ENCODE results near the gene NNMT.

Gene NNMT

DNA sequence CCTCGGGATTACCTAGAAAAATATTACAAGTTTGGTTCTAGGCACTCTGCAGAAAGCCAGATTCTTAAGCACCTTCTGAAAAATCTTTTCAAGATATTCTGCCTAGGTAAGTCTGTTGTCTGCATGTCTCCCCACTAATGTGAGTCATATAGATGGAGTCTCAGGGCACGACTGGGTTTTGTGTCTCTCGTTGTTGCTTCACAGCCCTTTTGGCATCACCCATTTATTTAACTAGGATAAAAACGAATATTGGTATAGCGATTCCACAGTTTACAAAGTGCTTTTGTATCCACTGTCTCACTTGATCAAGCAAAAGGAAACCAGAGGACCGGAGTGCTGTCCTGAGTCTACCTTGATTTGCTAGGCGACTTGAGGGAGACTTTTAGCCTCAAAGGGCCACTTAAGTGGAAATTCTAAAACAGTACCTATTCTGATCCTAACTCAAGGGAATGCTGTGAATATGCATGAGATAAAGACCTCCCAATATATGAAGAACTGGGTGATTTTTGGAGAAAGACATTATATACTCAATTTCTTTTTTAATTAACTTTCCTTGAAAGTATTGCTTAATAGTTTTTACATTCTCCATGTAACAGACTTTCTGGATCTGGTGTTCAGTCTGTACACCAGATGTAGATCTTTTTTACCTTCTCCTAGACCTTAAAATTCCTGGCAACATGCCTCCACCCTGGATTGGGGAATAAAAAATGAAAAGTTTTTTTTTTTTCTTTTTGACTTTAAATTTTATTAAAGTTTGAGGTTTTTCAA lies 590 bp downstream of the NNMT start:
- H3K27me3 ChIP-seq (ENCODE audit: insufficient read depth, poor library complexity, severe bottlenecking) = no peaks in the 10 kb centered on the region
- H3K4me3 ChIP-seq (ENCODE audit: severe bottlenecking) = peak overlapping the region; percentile 37
- H3K27ac ChIP-seq (ENCODE audit: poor library complexity, severe bottlenecking) = peak overlapping the region; percentile 100
- DNase-seq (ENCODE audit: low spot score) = no peak
- peaks cover 46% of the 10 kb centered on the region for H3K4me1 ChIP-seq (ENCODE audit: insufficient read depth, poor library complexity, severe bottlenecking)
- TF ChIP-seq, protein P1, sequence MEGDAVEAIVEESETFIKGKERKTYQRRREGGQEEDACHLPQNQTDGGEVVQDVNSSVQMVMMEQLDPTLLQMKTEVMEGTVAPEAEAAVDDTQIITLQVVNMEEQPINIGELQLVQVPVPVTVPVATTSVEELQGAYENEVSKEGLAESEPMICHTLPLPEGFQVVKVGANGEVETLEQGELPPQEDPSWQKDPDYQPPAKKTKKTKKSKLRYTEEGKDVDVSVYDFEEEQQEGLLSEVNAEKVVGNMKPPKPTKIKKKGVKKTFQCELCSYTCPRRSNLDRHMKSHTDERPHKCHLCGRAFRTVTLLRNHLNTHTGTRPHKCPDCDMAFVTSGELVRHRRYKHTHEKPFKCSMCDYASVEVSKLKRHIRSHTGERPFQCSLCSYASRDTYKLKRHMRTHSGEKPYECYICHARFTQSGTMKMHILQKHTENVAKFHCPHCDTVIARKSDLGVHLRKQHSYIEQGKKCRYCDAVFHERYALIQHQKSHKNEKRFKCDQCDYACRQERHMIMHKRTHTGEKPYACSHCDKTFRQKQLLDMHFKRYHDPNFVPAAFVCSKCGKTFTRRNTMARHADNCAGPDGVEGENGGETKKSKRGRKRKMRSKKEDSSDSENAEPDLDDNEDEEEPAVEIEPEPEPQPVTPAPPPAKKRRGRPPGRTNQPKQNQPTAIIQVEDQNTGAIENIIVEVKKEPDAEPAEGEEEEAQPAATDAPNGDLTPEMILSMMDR (IDR thresholded peaks at IDR 0.05; ENCODE audit: poor library complexity, severe bottlenecking) = no peak
- peak; percentile 35; the same call in 2 of the 3 replicates for ATAC-seq (ENCODE audit: low read depth)
- peaks cover 42% of the 10 kb centered on the region for H3K36me3 ChIP-seq (ENCODE audit: low read depth)
- peaks cover 11% of the 10 kb centered on the region for H3K9me3 ChIP-seq (ENCODE audit: severe bottlenecking)

DNA sequence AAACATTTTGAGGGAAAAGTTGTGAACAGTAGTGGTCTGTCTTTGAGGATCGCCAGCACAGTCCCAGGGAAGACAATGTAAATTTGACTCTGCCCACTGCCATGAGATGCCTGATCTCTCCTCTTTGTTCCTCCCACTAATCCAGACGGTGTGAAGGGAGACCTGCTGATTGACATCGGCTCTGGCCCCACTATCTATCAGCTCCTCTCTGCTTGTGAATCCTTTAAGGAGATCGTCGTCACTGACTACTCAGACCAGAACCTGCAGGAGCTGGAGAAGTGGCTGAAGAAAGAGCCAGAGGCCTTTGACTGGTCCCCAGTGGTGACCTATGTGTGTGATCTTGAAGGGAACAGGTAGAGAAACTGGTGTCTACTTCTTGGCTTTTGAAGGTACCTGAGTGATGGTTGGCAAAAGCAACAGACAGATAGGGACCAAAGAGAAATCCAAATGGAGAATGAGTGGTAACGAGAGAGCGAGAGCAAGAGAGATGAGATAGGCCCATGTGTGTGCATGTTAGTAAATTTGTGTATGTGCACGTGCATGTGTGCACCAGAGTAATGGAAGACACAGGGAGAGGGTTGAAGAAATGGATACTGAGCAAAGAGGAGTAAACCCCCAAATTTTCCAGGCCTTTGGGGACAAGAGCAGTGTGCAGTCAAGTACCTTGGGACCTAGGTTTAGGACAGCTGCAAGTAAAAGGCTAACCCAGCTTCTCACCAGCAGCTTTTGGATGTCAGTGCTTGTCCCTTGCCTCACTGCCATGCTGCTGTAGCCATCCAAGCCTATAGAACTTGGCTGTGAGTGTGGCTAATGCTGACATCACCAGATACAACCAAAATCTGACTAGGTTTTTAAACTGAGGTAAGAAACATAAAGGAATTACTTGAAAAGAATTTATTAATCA lies 1.9 kb downstream of the NNMT start:
- ATAC-seq (ENCODE audit: low read depth) (no peak), DNase-seq (ENCODE audit: low spot score) (no peak)
- Histone ChIP-seq H3K9me3 (ENCODE audit: severe bottlenecking) (peaks cover 13% of the 10 kb centered on the region), H3K4me1 (ENCODE audit: insufficient read depth, poor library complexity, severe bottlenecking) (peaks cover 34% of the 10 kb centered on the region), H3K4me3 (ENCODE audit: severe bottlenecking) (peak overlapping the region; percentile 37), H3K27ac (ENCODE audit: poor library complexity, severe bottlenecking) (peak overlapping the region; percentile 100), H3K36me3 (ENCODE audit: low read depth) (peaks cover 55% of the 10 kb centered on the region), H3K27me3 (ENCODE audit: insufficient read depth, poor library complexity, severe bottlenecking) (no peaks in the 10 kb centered on the region)
- TF ChIP-seq, protein P1 (IDR thresholded peaks at IDR 0.05; ENCODE audit: poor library complexity, severe bottlenecking) = no peak

DNA sequence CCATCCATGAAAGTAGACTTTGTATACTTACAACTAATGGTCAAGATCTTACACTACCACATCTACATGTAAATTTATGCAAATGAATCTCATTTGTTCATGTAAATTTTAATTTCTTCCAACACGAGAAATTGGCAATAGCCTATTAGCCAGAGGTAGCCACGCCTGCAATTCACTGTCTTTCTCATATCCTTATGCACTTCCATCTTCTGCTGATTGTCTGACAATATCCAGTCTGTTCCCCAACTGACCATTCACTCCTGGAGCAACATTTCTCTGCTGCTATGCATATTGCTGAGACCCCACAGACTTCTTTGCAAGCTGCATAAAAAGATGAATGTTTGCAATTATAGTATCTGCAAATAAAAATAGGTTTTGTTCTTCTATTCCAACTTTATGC lies 2.5 kb downstream of the NNMT start:
- H3K4me3 ChIP-seq (ENCODE audit: severe bottlenecking) = no peak overlapping the region
- H3K27ac ChIP-seq (ENCODE audit: poor library complexity, severe bottlenecking) = peak overlapping the region; percentile 100
- no peak for DNase-seq (ENCODE audit: low spot score)
- TF ChIP-seq, protein P1 (IDR thresholded peaks at IDR 0.05; ENCODE audit: poor library complexity, severe bottlenecking) = no peak
- H3K36me3 ChIP-seq (ENCODE audit: low read depth) = peaks cover 61% of the 10 kb centered on the region
- ATAC-seq (ENCODE audit: low read depth) = no peak
- H3K9me3 ChIP-seq (ENCODE audit: severe bottlenecking) = peaks cover 13% of the 10 kb centered on the region
- peaks cover 27% of the 10 kb centered on the region for H3K4me1 ChIP-seq (ENCODE audit: insufficient read depth, poor library complexity, severe bottlenecking)
- H3K27me3 ChIP-seq (ENCODE audit: insufficient read depth, poor library complexity, severe bottlenecking) = no peaks in the 10 kb centered on the region

DNA sequence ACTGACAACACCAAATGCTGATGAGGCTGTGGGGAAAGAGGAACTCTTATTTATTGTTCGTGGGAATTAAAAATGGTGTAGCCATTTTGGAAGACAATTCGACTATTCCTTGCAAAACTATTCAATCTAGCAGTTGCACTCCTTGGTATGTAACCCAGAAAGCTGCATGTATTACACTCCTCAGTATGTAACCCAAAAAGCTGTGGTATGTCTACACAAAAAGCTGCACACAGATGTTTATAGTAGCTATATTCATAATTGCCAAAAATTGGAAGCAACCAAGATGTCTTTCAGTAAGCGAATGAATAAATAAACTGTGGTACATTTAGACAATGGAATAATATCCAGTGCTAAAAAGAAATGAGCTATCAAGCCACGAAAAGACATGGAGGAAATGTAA lies 4.9 kb downstream of the NNMT start:
- Histone ChIP-seq H3K27ac (ENCODE audit: poor library complexity, severe bottlenecking) (no peak overlapping the region), H3K4me1 (ENCODE audit: insufficient read depth, poor library complexity, severe bottlenecking) (peaks cover 8% of the 10 kb centered on the region), H3K9me3 (ENCODE audit: severe bottlenecking) (peaks cover 13% of the 10 kb centered on the region), H3K27me3 (ENCODE audit: insufficient read depth, poor library complexity, severe bottlenecking) (no peaks in the 10 kb centered on the region), H3K36me3 (ENCODE audit: low read depth) (peaks cover 77% of the 10 kb centered on the region), H3K4me3 (ENCODE audit: severe bottlenecking) (no peak overlapping the region)
- DNase-seq (ENCODE audit: low spot score) = no peak
- no peak for ATAC-seq (ENCODE audit: low read depth)
- TF ChIP-seq, protein P1 (IDR thresholded peaks at IDR 0.05; ENCODE audit: poor library complexity, severe bottlenecking) = no peak

Data from RWPE2 (cell line).